ENCODE results near the gene PIP5KL1. TPM values are rescaled to one million over a fixed set of nuclear protein-coding genes. Genes with fewer than 3 reads are reported as not detected.

The PIP5KL1 gene
- total and polyA plus RNA-seq, 2 donors: 0.48 to 1.4 TPM

- peak overlapping the region; percentile 51 for H3K27ac ChIP-seq (ENCODE audit: low read depth)
- H3K4me3 ChIP-seq (ENCODE audit: low read depth, low read length): no peak overlapping the region
- DNase-seq (ENCODE audit: extremely low spot score): no peak
- 45% methylated on average over 17 of the region's 17 CpGs for WGBS
- no peaks in the 10 kb centered on the region for H3K4me1 ChIP-seq (ENCODE audit: insufficient read depth)
- no peaks in the 10 kb centered on the region for H3K36me3 ChIP-seq (ENCODE audit: insufficient read depth)
Observed at GRCh38 chr9:127903557-127904475, 26.8 kb downstream of the PIP5KL1 start.

- H3K4me1 ChIP-seq (ENCODE audit: insufficient read depth): no peaks in the 10 kb centered on the region
- peak within 1 kb of the TSS; percentile 97 for H3K4me3 ChIP-seq (ENCODE audit: low read depth, low read length)
- no peak for DNase-seq (ENCODE audit: extremely low spot score)
- 1% methylated on average over 88 of the region's 89 CpGs for WGBS
- peaks cover 5% of the 10 kb centered on the region for H3K36me3 ChIP-seq (ENCODE audit: insufficient read depth)
- H3K27ac ChIP-seq (ENCODE audit: low read depth): peak within 1 kb of the TSS; percentile 89
Observed at GRCh38 chr9:127899128-127899943, 31.2 kb downstream of the PIP5KL1 start, which contains the start of gene ST6GALNAC6. Gene ST6GALNAC6, minus strand, starts transcription at chr9:127899603. Its CDS starts 1,622 bp downstream, at chr9:127897981.

DNA sequence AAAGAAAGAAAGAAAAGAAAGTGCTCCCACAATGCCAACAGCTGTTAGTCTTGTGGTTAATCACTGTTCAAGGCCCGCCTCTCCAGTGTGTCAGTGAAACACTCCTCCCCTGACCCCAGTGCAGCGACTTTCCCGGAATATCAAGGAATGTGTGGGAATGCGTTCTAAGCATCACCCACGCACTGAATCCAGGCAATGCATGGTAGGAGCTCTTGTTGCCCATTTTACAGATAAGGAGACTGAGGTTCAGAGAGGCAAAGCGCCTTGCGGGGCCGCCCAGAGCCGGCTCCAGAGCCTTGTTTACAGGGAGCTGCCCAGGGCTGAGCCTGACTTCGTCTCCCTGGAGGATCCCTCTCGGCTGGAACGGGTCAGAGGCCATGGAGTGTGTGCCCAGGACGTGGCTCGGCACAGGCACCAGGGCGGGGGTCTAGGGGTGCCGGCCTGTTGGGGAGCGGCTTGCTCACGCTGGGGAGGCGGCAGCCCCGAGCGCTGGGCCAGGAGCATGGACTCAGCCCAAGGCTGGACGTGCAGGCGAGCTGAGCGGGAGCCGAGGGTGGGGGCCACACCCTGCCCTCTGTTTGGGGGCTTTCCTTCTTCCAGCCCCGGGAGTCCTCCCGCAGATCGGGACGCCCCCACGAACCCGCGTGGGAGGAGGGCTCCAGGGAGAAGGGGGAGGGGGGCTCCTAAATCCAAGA, 32.0 kb downstream of the PIP5KL1 start:
- Histone ChIP-seq H3K27ac (ENCODE audit: low read depth) (peak overlapping the region; percentile 89), H3K36me3 (ENCODE audit: insufficient read depth) (peaks cover 6% of the 10 kb centered on the region), H3K4me1 (ENCODE audit: insufficient read depth) (no peaks in the 10 kb centered on the region), H3K4me3 (ENCODE audit: low read depth, low read length) (peak overlapping the region; percentile 97)
- DNase-seq (ENCODE audit: extremely low spot score): no peak
- 8% methylated on average over 32 of the region's 32 CpGs for WGBS

- DNase-seq (ENCODE audit: extremely low spot score): no peak
- Histone ChIP-seq H3K27ac (ENCODE audit: low read depth) (peak overlapping the region; percentile 72), H3K4me1 (ENCODE audit: insufficient read depth) (no peaks in the 10 kb centered on the region), H3K36me3 (ENCODE audit: insufficient read depth) (peaks cover 10% of the 10 kb centered on the region), H3K4me3 (ENCODE audit: low read depth, low read length) (peak overlapping the region; percentile 26)
- 8% methylated on average over 19 of the region's 19 CpGs for WGBS
Observed at GRCh38 chr9:127897193-127897692, 33.3 kb downstream of the PIP5KL1 start.

- Histone ChIP-seq H3K4me3 (ENCODE audit: low read depth, low read length) (peak overlapping the region; percentile 26), H3K4me1 (ENCODE audit: insufficient read depth) (no peaks in the 10 kb centered on the region), H3K27ac (ENCODE audit: low read depth) (peak overlapping the region; percentile 24), H3K36me3 (ENCODE audit: insufficient read depth) (peaks cover 10% of the 10 kb centered on the region)
- 64% methylated on average over 16 of the region's 16 CpGs for WGBS
- no peak for DNase-seq (ENCODE audit: extremely low spot score)
Observed at GRCh38 chr9:127896395-127897192, 34.0 kb downstream of the PIP5KL1 start.

DNA sequence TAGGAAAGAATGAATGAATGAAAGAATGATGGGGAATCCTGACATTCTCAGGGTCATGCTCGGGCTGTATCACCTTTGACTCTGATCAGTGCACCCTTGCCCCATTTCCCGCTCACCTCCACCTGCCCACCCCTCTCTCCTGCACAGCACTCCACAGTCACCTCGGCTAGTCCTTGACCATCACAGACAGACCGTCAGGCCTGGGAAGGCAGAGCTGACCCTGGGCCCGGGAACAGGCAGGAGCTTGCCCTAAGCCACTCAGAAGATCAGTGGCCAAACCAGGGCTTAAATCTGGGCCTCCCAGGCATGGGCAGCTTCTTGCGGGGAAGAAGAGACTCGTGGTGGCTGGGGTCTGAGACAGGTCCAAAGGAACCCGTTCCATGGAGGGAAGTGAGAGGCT, 34.8 kb downstream of the PIP5KL1 start:
- Histone ChIP-seq H3K4me3 (ENCODE audit: low read depth, low read length) (no peak overlapping the region), H3K4me1 (ENCODE audit: insufficient read depth) (no peaks in the 10 kb centered on the region), H3K27ac (ENCODE audit: low read depth) (no peak overlapping the region), H3K36me3 (ENCODE audit: insufficient read depth) (peaks cover 10% of the 10 kb centered on the region)
- no peak for DNase-seq (ENCODE audit: extremely low spot score)
- WGBS: 96% methylated on average over 8 of the region's 8 CpGs

DNA sequence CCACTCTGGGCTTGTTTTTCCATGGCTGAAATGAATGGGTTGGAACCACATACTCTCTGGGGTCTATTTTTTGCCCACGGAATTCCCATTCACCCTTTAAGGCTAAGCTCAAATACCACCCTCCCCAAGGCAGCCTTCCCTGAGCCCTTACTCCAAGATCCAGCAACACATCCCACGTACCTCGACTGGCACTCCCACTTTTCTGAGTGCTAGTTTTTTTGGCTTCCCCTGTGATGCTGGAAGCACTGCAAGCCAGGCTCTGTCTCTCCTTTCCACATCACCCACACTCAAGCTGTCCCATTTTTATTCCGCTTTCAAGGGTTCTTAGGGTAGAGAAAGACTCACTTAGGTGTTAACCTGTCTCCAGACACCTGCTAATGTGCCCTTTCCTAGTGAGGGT, 37.2 kb downstream of the PIP5KL1 start:
- Histone ChIP-seq H3K4me3 (ENCODE audit: low read depth, low read length) (no peak overlapping the region), H3K36me3 (ENCODE audit: insufficient read depth) (peaks cover 10% of the 10 kb centered on the region), H3K4me1 (ENCODE audit: insufficient read depth) (no peaks in the 10 kb centered on the region), H3K27ac (ENCODE audit: low read depth) (no peak overlapping the region)
- 97% methylated on average over 4 of the region's 4 CpGs for WGBS
- DNase-seq (ENCODE audit: extremely low spot score): no peak

GRCh38 chr9:127892831-127893230, 37.7 kb downstream of the PIP5KL1 start:
- Histone ChIP-seq H3K36me3 (ENCODE audit: insufficient read depth) (peaks cover 10% of the 10 kb centered on the region), H3K4me3 (ENCODE audit: low read depth, low read length) (no peak overlapping the region), H3K27ac (ENCODE audit: low read depth) (no peak overlapping the region), H3K4me1 (ENCODE audit: insufficient read depth) (no peaks in the 10 kb centered on the region)
- DNase-seq (ENCODE audit: extremely low spot score): no peak
- WGBS: 89% methylated on average over 6 of the region's 6 CpGs

GRCh38 chr9:127890053-127890452, 40.5 kb downstream of the PIP5KL1 start:
- 93% methylated on average over 3 of the region's 3 CpGs for WGBS
- Histone ChIP-seq H3K4me1 (ENCODE audit: insufficient read depth) (no peaks in the 10 kb centered on the region), H3K36me3 (ENCODE audit: insufficient read depth) (peaks cover 10% of the 10 kb centered on the region), H3K4me3 (ENCODE audit: low read depth, low read length) (no peak overlapping the region), H3K27ac (ENCODE audit: low read depth) (no peak overlapping the region)
- DNase-seq (ENCODE audit: extremely low spot score): no peak

GRCh38 chr9:127887792-127888191, 42.8 kb downstream of the PIP5KL1 start:
- Histone ChIP-seq H3K4me3 (ENCODE audit: low read depth, low read length) (no peak overlapping the region), H3K4me1 (ENCODE audit: insufficient read depth) (no peaks in the 10 kb centered on the region), H3K27ac (ENCODE audit: low read depth) (no peak overlapping the region), H3K36me3 (ENCODE audit: insufficient read depth) (no peaks in the 10 kb centered on the region)
- 86% methylated on average over 2 of the region's 2 CpGs for WGBS
- no peak for DNase-seq (ENCODE audit: extremely low spot score)

DNA sequence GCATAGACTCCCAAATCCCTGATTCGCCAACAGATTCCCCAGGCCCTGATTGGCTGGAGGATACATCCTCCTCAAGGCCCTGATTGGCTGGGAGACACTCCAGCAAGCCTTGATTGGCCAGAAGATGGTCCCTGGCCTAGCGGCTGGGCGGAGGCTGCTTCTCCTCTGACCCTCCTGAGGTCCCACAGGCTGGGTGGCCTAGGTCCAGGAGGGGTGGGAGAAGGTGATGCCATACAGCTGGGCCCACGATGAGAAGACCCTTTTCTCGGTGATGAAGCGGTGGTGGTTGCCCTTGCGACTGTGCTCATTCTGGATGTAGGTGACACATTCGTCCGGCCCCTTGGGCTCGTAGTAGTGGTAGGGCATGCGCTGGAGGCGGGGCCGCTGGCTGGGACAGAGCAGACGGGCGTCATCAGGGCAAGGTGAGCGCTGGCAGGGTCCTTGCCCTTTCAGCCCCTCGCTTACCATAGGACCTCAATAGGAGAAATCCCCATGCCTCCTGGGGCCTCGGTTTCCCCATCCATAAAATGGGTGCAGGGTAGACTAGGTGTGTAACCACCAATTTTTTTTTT, 44.1 kb downstream of the PIP5KL1 start:
- Histone ChIP-seq H3K4me3 (ENCODE audit: low read depth, low read length) (no peak overlapping the region), H3K4me1 (ENCODE audit: insufficient read depth) (no peaks in the 10 kb centered on the region), H3K36me3 (ENCODE audit: insufficient read depth) (no peaks in the 10 kb centered on the region), H3K27ac (ENCODE audit: low read depth) (no peak overlapping the region)
- WGBS: 94% methylated on average over 18 of the region's 18 CpGs
- no peak for DNase-seq (ENCODE audit: extremely low spot score)

DNA sequence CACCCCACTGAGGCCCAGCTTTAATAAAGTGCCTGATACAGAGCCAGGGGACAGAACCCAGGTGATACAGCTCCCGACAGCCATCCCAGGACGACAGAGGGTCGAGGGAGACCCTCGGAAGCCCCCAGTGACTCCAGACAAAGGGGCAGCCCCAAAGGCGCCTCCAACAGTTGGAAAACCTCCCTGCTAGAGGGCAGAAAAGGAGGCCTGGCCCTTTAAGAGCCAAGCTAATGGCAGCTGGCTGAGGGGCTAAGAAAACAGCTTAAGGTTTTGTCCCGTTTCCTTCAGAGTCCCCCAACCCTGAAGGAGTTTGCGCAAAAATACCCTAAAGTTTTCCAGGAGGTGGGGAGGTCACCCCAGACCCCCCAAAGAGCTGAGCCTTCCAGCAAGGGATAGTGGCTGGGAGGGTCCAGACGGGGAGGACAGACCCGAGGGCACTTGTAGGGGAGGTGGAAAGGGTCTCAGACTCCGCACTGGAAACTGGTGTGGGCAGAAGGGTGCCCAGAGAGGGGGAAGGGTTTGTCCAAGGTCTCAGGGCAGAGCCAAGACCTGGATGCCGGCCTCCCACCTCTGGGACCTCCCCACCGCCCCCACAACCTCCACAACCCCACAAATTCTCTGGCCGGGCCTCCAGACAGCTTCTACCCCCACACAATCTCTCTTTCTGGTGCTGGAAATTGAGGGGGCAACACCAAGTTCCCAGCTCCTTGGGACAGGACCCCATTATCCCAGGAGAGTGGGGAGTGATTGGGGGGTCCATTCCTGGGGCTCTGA, 44.9 kb downstream of the PIP5KL1 start:
- Histone ChIP-seq H3K27ac (ENCODE audit: low read depth) (no peak overlapping the region), H3K4me3 (ENCODE audit: low read depth, low read length) (no peak overlapping the region), H3K36me3 (ENCODE audit: insufficient read depth) (no peaks in the 10 kb centered on the region), H3K4me1 (ENCODE audit: insufficient read depth) (no peaks in the 10 kb centered on the region)
- 78% methylated on average over 13 of the region's 13 CpGs for WGBS
- no peak for DNase-seq (ENCODE audit: extremely low spot score)
